ENCODE results near the gene ARHGAP19.

DNA sequence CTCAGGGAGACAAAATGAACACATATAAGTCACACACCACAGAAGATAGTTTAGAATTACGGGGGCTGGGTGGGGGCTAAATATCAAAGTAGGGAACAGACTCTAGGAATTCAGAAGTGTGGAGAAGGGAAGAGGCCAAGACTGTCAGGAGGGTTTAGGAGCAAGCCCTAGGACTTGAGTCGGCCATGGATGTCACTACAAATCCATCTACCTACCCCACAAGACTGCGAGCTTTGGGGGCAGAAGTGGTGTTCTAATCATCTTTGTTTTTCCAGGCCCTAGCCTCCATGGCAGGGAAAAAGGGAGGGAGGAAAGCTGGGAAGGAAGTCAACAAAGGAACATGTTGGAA lies 5.8 kb upstream of the ARHGAP19 start:
- TF ChIP-seq ZNF274 (IDR thresholded peaks at IDR 0.05; ENCODE audit: low read depth, low read length) (no peak), YY1 (IDR thresholded peaks at IDR 0.05; ENCODE audit: insufficient read depth, insufficient read length) (no peak)

Data from NT2/D1 (cell line).